H1 (cell line): ENCODE results near the gene IL10. TPM values are rescaled to one million over a fixed set of nuclear protein-coding genes. Genes with fewer than 3 reads are reported as not detected.

Experiments
- CTCF ChIA-PET: fragments of 300-600 bp; sonication (Branson Sonifier 250); formaldehyde crosslinking; loops from one replicate; lab custom pipeline; 2021; ENCODE audit not compliant: partially characterized antibody; lab: Charles Lee
- POLR2A ChIA-PET: fragments of 300-600 bp; sonication (Branson Sonifier 250); formaldehyde crosslinking; loops from one replicate; lab custom pipeline; 2021; ENCODE audit warnings: inconsistent platforms; ENCODE audit not compliant: partially characterized antibody; lab: Charles Lee
- DNase-seq, 2 experiments: peaks; one replicate each; pipeline versions ENCODE4 v3.0.0 to v3.0.0-alpha.2; 2010 to 2022; ENCODE audit warnings: low spot score in 2 of 2, low read depth in 1 of 2, mixed read lengths in 1 of 2
- FAIRE-seq: peaks from 2 replicates; lab custom pipeline; 2011; peaks lifted over from hg19 to GRCh38; lab: Jason Lieb, UNC
- H2AFZ ChIP-seq: 2 replicates; pipeline ENCODE4 v1.8.1; 2012; ENCODE audit warnings: low read length, inconsistent platforms
- H2AK5ac ChIP-seq: 2 replicates; pipeline ENCODE4 v1.6.1; 2013; ENCODE audit warnings: low read depth, low read length
- H2BK120ac ChIP-seq: replicated peaks from 2 replicates; pipeline ENCODE3; 2013; ENCODE audit warnings: low read depth, low read length, inconsistent platforms
- H2BK12ac ChIP-seq: 2 replicates; pipeline ENCODE4 v1.6.1; 2013; ENCODE audit warnings: low read depth, low read length
- H2BK15ac ChIP-seq: 2 replicates; pipeline ENCODE4 v1.6.1; 2013; ENCODE audit warnings: low read length
- H2BK20ac ChIP-seq: 2 replicates; pipeline ENCODE4 v1.6.1; 2013; ENCODE audit warnings: low read length
- H2BK5ac ChIP-seq: 2 replicates; pipeline ENCODE4 v1.6.1; 2013; ENCODE audit warnings: low read depth, low read length
- H3K14ac ChIP-seq: 2 replicates; pipeline ENCODE4 v1.6.1; 2013; ENCODE audit warnings: inconsistent platforms; ENCODE audit not compliant: insufficient read length
- H3K18ac ChIP-seq: 2 replicates; pipeline ENCODE4 v1.6.1; 2013; ENCODE audit warnings: low read length; ENCODE audit errors: extremely low read depth
- H3K23ac ChIP-seq: 2 replicates; pipeline ENCODE4 v1.6.1; 2013; ENCODE audit warnings: inconsistent platforms; ENCODE audit not compliant: insufficient read length
- H3K23me2 ChIP-seq: 2 replicates; pipeline ENCODE4 v1.6.1; 2013; ENCODE audit warnings: low read depth, low read length
- H3K27ac ChIP-seq: 2 replicates; pipeline ENCODE4 v1.6.1; 2011; ENCODE audit warnings: low read depth, low read length, inconsistent platforms
- H3K27me3 ChIP-seq, 4 experiments: replicated peaks in 1 of 4; 1 replicate in 1 of 4; 2 replicates in 3 of 4; pipeline versions ENCODE4 v1.6.1 to v1.8.1; 2011 to 2013; ENCODE audit warnings: low read length in 3 of 4, mild to moderate bottlenecking in 3 of 4, inconsistent platforms in 2 of 4, mixed read lengths in 2 of 4, moderate library complexity in 1 of 4; ENCODE audit not compliant: control insufficient read depth in 3 of 4, insufficient read depth in 3 of 4; ENCODE audit errors: extremely low read depth in 1 of 4
- H3K36me3 ChIP-seq, 4 experiments: 2 replicates each; pipeline versions ENCODE4 v1.6.1 to v1.8.1; 2011 to 2013; ENCODE audit warnings: mild to moderate bottlenecking in 4 of 4, low read length in 3 of 4, moderate library complexity in 2 of 4, control low read depth in 1 of 4, inconsistent platforms in 1 of 4; ENCODE audit not compliant: insufficient read depth in 4 of 4, control insufficient read depth in 2 of 4
- H3K4ac ChIP-seq: replicated peaks from 2 replicates; pipeline ENCODE3; 2013; ENCODE audit warnings: low read length, low read depth, mixed read lengths, inconsistent platforms; ENCODE audit not compliant: insufficient read length
- H3K4me1 ChIP-seq, 4 experiments: replicated peaks in 1 of 4; 1 replicate in 1 of 4; 2 replicates in 3 of 4; pipeline versions ENCODE4 v1.6.1 to v1.8.1; 2011 to 2013; ENCODE audit warnings: low read length in 3 of 4, inconsistent platforms in 2 of 4, mixed read lengths in 1 of 4; ENCODE audit not compliant: insufficient read depth in 4 of 4, control insufficient read depth in 3 of 4
- H3K4me2 ChIP-seq, 2 experiments: 2 replicates each; pipeline versions ENCODE4 v1.6.1 to v1.8.1; 2011 to 2013; ENCODE audit warnings: low read depth in 2 of 2, low read length in 2 of 2, control low read depth in 1 of 2, inconsistent platforms in 1 of 2, mild to moderate bottlenecking in 1 of 2; ENCODE audit not compliant: insufficient read depth in 1 of 2
- H3K4me3 ChIP-seq, 4 experiments: fragments of 200-600, 300-600 bp in 1 of 4; sonication (generic), shearing (Covaris generic), sonication (Bioruptor Twin) in 1 of 4; 2 replicates each; pipeline versions ENCODE4 v1.5.1 to v1.8.1; 2011 to 2016; ENCODE audit warnings: low read length in 4 of 4, low read depth in 3 of 4, control low read depth in 2 of 4, inconsistent platforms in 2 of 4, mild to moderate bottlenecking in 2 of 4, mixed read lengths in 1 of 4, moderate library complexity in 1 of 4; ENCODE audit not compliant: insufficient read depth in 2 of 4; ENCODE audit errors: extremely low read depth in 1 of 4
- H3K56ac ChIP-seq: replicated peaks from 2 replicates; pipeline ENCODE3; 2013; ENCODE audit warnings: low read depth, mild to moderate bottlenecking, mixed read lengths, low read length, inconsistent platforms; ENCODE audit not compliant: insufficient read length
- H3K79me1 ChIP-seq: 2 replicates; pipeline ENCODE4 v1.6.1; 2013; ENCODE audit warnings: low read depth, low read length, control low read depth
- H3K79me2 ChIP-seq, 2 experiments: 2 replicates each; pipeline versions ENCODE4 v1.6.1 to v1.8.1; 2012 to 2013; ENCODE audit warnings: low read length in 2 of 2, mild to moderate bottlenecking in 2 of 2, inconsistent platforms in 1 of 2; ENCODE audit not compliant: insufficient read depth in 2 of 2, control insufficient read depth in 1 of 2
- H3K9ac ChIP-seq, 4 experiments: replicated peaks in 1 of 4; 1 replicate in 1 of 4; 2 replicates in 3 of 4; pipeline versions ENCODE4 v1.6.1 to v1.8.1; 2011 to 2013; ENCODE audit warnings: low read depth in 3 of 4, low read length in 3 of 4, control low read depth in 2 of 4, mild to moderate bottlenecking in 2 of 4, moderate library complexity in 2 of 4, inconsistent platforms in 1 of 4; ENCODE audit errors: extremely low read depth in 1 of 4
- H3K9me3 ChIP-seq, 2 experiments: 2 replicates each; pipeline versions ENCODE4 v1.6.1 to v1.8.1; 2012 to 2013; ENCODE audit warnings: mild to moderate bottlenecking in 2 of 2, moderate library complexity in 2 of 2, control low read depth in 1 of 2, inconsistent platforms in 1 of 2, low read depth in 1 of 2, low read length in 1 of 2, mixed read lengths in 1 of 2; ENCODE audit not compliant: insufficient read depth in 2 of 2
- H4K20me1 ChIP-seq, 2 experiments: replicated peaks in 1 of 2; 2 replicates each; pipeline versions ENCODE3 to v1.8.1; 2011 to 2013; ENCODE audit warnings: inconsistent platforms in 2 of 2, low read length in 2 of 2, mild to moderate bottlenecking in 1 of 2; ENCODE audit not compliant: insufficient read depth in 2 of 2, control insufficient read depth in 1 of 2
- H4K5ac ChIP-seq: 2 replicates; pipeline ENCODE4 v1.6.1; 2013; ENCODE audit warnings: low read length, low read depth, mixed read lengths, inconsistent platforms; ENCODE audit not compliant: insufficient read length
- H4K8ac ChIP-seq: 2 replicates; pipeline ENCODE4 v1.8.0; 2013; ENCODE audit warnings: mild to moderate bottlenecking, moderate library complexity, low read length, inconsistent platforms; ENCODE audit not compliant: insufficient read depth; ENCODE audit errors: extremely low read depth
- H4K91ac ChIP-seq: replicated peaks from 2 replicates; pipeline ENCODE3; 2013; ENCODE audit warnings: low read length, mixed read lengths, inconsistent platforms; ENCODE audit not compliant: insufficient read length
- CBX8 ChIP-seq: fragments of 300-800, 300-1000 bp; sonication (generic); IDR thresholded peaks from 2 replicates; pipeline ENCODE4 v1.7.1; 2016; ENCODE audit warnings: low read depth, low read length, borderline replicate concordance
- HDAC6 ChIP-seq: IDR thresholded peaks from one replicate; pipeline ENCODE4 v1.7.1; 2012; ENCODE audit warnings: low read depth, mild to moderate bottlenecking, inconsistent platforms, low read length, moderate library complexity
- JUND ChIP-seq: IDR thresholded peaks from 2 replicates; pipeline ENCODE4 v1.6.1; 2011; ENCODE audit warnings: mild to moderate bottlenecking, improper control_type of control experiment, low read length
- KDM1A ChIP-seq: fragments of 200-600, 300-600 bp; sonication (generic); IDR thresholded peaks from 2 replicates; pipeline ENCODE4 v1.7.1; 2016; ENCODE audit warnings: mild to moderate bottlenecking, low read length, borderline replicate concordance
- KDM4A ChIP-seq: IDR thresholded peaks from one replicate; pipeline ENCODE4 v1.7.1; 2012; ENCODE audit warnings: low read depth, mild to moderate bottlenecking, moderate library complexity, low read length, inconsistent platforms; ENCODE audit not compliant: severe bottlenecking
- POLR2A ChIP-seq, 2 experiments: IDR thresholded peaks; 1 replicate in 1 of 2; 2 replicates in 1 of 2; pipeline ENCODE4 v1.6.1; 2011; ENCODE audit warnings: low read depth in 2 of 2, low read length in 2 of 2, mild to moderate bottlenecking in 2 of 2; ENCODE audit errors: control extremely low read depth in 1 of 2
- POU5F1 ChIP-seq: IDR thresholded peaks from 2 replicates; pipeline ENCODE4 v1.6.1; 2011; ENCODE audit warnings: low read depth, mild to moderate bottlenecking, low read length, moderate library complexity
- RFX5 ChIP-seq: IDR thresholded peaks from 2 replicates; pipeline ENCODE4 v1.6.1; 2011; ENCODE audit warnings: low read depth, low read length, improper control_type of control experiment, borderline replicate concordance
- SIRT6 ChIP-seq: IDR thresholded peaks from one replicate; pipeline ENCODE4 v1.7.1; 2012; ENCODE audit warnings: low read length, inconsistent platforms
- SP2 ChIP-seq: IDR thresholded peaks from 2 replicates; pipeline ENCODE4 v1.6.1; 2012; ENCODE audit warnings: mild to moderate bottlenecking, low read length, inconsistent platforms
- SRF ChIP-seq: IDR thresholded peaks from 2 replicates; pipeline ENCODE4 v1.6.1; 2011; ENCODE audit warnings: mild to moderate bottlenecking, low read depth, low read length, moderate library complexity
- SUZ12 ChIP-seq: fragments of 200-600 bp; sonication (generic); IDR thresholded peaks from 2 replicates; pipeline ENCODE4 v1.6.1; 2012; ENCODE audit warnings: mild to moderate bottlenecking, inconsistent platforms, low read length, moderate library complexity, mixed read lengths
- ZNF274 ChIP-seq: IDR thresholded peaks from 2 replicates; pipeline ENCODE4 v1.7.0; 2012; ENCODE audit warnings: low read length, borderline replicate concordance; ENCODE audit errors: extremely low read depth
- WGBS, 2 experiments: shearing (Covaris generic) in 1 of 2; methylation state at CpG; one replicate each; pipeline versions ENCODE4 v1.1.6 to v1.1.7; 2013 to 2015; ENCODE audit warnings: low lambda C conversion rate in 2 of 2, mixed read lengths in 2 of 2, inconsistent platforms in 1 of 2, low coverage in 1 of 2, missing lambda C conversion rate in 1 of 2; ENCODE audit not compliant: insufficient replicate concordance in 2 of 2, insufficient coverage in 1 of 2, insufficient read length in 1 of 2; ENCODE audit errors: extremely low coverage in 1 of 2, missing lambda C conversion rate in 1 of 2; 5-methylcytosine and 5-hydroxymethylcytosine counted together
- polyA plus RNA-seq, 7 experiments: library from polyadenylated mRNA; depleted of rRNA in 3 of 7; stranded (reverse) in 5 of 7; unstranded in 2 of 7; fragments of >200 nt in 5 of 7; fragments of 200-250 nt in 2 of 7; gene quantifications; 1 replicate in 5 of 7; 2 replicates in 1 of 7; 4 replicates in 1 of 7; pipeline versions ENCODE4 v1.2.1 to v1.2.3, GENCODE V29; 2011 to 2013; ENCODE audit warnings: missing spikeins in 2 of 7, mixed read lengths in 2 of 7
- total RNA-seq: library from RNA; stranded (reverse); fragmentation: NEBNext Ultra II Directional; extraction: Animal tissue kit (Norgen Biotek cat#: 25700); gene quantifications from 2 replicates; pipeline ENCODE4 v1.2.1, GENCODE V29; 2021
- TF ChIP-seq, protein P1 (sequence below): IDR thresholded peaks from 2 replicates; pipeline ENCODE4 v1.6.1; 2012; ENCODE audit warnings: low read length, inconsistent platforms

The IL10 gene
- total and polyA plus RNA-seq, 2 of the 8 experiments (the other 6 are each of a cell fraction or from before 2014, with no cell fraction given): not detected

DNA sequence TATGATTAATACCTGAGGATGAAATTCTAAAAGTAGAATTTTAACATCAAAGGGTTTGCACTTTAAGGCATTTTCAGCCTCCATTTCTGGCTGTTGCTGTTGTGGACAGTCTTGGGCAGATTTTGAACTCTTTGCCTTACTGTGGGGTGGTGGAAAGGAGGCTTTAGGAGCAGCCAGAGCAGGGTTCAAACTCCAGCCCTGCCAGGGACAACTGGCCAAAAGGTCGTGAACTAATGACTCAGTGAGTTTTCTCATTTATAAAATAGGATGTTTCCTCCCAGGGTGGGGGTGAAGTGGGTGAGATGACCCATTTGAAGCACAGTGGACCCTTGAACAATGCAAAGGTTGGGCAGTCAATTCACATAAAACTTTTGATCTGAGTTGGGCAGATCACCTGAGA lies 50.8 kb downstream of the IL10 start:
- peaks cover 3 to 17% of the 10 kb centered on the region in 2 experiments for H4K20me1 ChIP-seq
- CTCF ChIA-PET: interaction anchor here (1.1 to 1.4 kb wide), 2 partner anchors 13 to 190 kb away, joined by 3 to 6 read pairs; no protein-coding TSS in a partner anchor
- no peak for FAIRE-seq
- no peak for TF ChIP-seq RFX5
- no peak for TF ChIP-seq KDM4A
- no peak for TF ChIP-seq SUZ12
- no peak for TF ChIP-seq POU5F1
- TF ChIP-seq JUND: no peak
- TF ChIP-seq, protein P1, sequence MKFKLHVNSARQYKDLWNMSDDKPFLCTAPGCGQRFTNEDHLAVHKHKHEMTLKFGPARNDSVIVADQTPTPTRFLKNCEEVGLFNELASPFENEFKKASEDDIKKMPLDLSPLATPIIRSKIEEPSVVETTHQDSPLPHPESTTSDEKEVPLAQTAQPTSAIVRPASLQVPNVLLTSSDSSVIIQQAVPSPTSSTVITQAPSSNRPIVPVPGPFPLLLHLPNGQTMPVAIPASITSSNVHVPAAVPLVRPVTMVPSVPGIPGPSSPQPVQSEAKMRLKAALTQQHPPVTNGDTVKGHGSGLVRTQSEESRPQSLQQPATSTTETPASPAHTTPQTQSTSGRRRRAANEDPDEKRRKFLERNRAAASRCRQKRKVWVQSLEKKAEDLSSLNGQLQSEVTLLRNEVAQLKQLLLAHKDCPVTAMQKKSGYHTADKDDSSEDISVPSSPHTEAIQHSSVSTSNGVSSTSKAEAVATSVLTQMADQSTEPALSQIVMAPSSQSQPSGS: no peak
- no peak for TF ChIP-seq CBX8
- no peak for TF ChIP-seq SP2
- TF ChIP-seq ZNF274: no peak
- TF ChIP-seq HDAC6: no peak
- no peak for TF ChIP-seq SRF
- TF ChIP-seq KDM1A: no peak
- TF ChIP-seq POLR2A (IDR thresholded peaks at IDR 0.05; ENCODE audit: control extremely low read depth in 1 of 2, low read depth in 2 of 2, low read length in 2 of 2): no peak
- TF ChIP-seq SIRT6: no peak

More for the DNA sequence above, 50.8 kb downstream of the IL10 start:
- no peak overlapping the region for H3K4ac ChIP-seq
- H3K56ac ChIP-seq: no peak overlapping the region
- H3K4me3 ChIP-seq: no peak overlapping the region
- H3K4me1 ChIP-seq: peaks cover 6 to 13% (median 8%) of the 10 kb centered on the region in 4 experiments
- no peak overlapping the region for H2AFZ ChIP-seq
- no peak overlapping the region for H3K4me2 ChIP-seq
- no peak overlapping the region for H3K18ac ChIP-seq
- WGBS, 2 experiments: 61% methylated on average over 1 of the region's 1 CpG; no CpG with 5 or more reads in 1 of the 2 experiments
- no peak overlapping the region for H3K27ac ChIP-seq
- H2BK5ac ChIP-seq: no peak overlapping the region
- DNase-seq: no peak
- H2BK15ac ChIP-seq: no peak overlapping the region
- no peak overlapping the region for H2BK120ac ChIP-seq
- no peak overlapping the region for H4K91ac ChIP-seq
- no peak overlapping the region for H3K9ac ChIP-seq
- H3K23me2 ChIP-seq: no peaks in the 10 kb centered on the region
- H2BK20ac ChIP-seq: no peak overlapping the region
- H3K27me3 ChIP-seq: no peaks in the 10 kb centered on the region
- POLR2A ChIA-PET: interaction anchor here (0.6 kb wide), 1 partner anchor 575 kb away, joined by 3 read pairs; no protein-coding TSS in a partner anchor
- peaks cover 0 to 20% of the 10 kb centered on the region in 2 experiments; a peak in 1 of 4 replicates for H3K79me2 ChIP-seq
- no peaks in the 10 kb centered on the region for H3K36me3 ChIP-seq
- no peak overlapping the region for H4K8ac ChIP-seq
- peaks cover 10% of the 10 kb centered on the region for H3K79me1 ChIP-seq
- H2BK12ac ChIP-seq: no peak overlapping the region
- H2AK5ac ChIP-seq: no peak overlapping the region
- no peak overlapping the region for H3K14ac ChIP-seq
- H4K5ac ChIP-seq: no peak overlapping the region
- H3K23ac ChIP-seq: no peak overlapping the region
- no peaks in the 10 kb centered on the region for H3K9me3 ChIP-seq
